Astrocyte of the cerebellum (primary cell): ENCODE data around the gene DIP2B.
A peak's percentile ranks its signal among the peaks of the same experiment; 100 is the strongest.

Experiments
- DNase-seq: peaks from one replicate; pipeline ENCODE4 v3.0.0-alpha.2; 2011; ENCODE audit warnings: low read depth
- H3K4me3 ChIP-seq: 2 replicates; pipeline ENCODE4 v1.5.1; 2011; ENCODE audit warnings: mild to moderate bottlenecking, low read depth, low read length, moderate library complexity
- in situ Hi-C: cut with HindIII; loops from 2 replicates; pipeline ENCODE4 v1.10.0; 2017; ENCODE audit warnings: low sequenced_read_pairs
- TF ChIP-seq, protein P1 (sequence below): IDR thresholded peaks from 2 replicates; pipeline ENCODE4 v1.5.1; 2012; ENCODE audit warnings: low read length, low read depth, moderate library complexity, mild to moderate bottlenecking; ENCODE audit errors: missing control alignments

Gene DIP2B

DNA sequence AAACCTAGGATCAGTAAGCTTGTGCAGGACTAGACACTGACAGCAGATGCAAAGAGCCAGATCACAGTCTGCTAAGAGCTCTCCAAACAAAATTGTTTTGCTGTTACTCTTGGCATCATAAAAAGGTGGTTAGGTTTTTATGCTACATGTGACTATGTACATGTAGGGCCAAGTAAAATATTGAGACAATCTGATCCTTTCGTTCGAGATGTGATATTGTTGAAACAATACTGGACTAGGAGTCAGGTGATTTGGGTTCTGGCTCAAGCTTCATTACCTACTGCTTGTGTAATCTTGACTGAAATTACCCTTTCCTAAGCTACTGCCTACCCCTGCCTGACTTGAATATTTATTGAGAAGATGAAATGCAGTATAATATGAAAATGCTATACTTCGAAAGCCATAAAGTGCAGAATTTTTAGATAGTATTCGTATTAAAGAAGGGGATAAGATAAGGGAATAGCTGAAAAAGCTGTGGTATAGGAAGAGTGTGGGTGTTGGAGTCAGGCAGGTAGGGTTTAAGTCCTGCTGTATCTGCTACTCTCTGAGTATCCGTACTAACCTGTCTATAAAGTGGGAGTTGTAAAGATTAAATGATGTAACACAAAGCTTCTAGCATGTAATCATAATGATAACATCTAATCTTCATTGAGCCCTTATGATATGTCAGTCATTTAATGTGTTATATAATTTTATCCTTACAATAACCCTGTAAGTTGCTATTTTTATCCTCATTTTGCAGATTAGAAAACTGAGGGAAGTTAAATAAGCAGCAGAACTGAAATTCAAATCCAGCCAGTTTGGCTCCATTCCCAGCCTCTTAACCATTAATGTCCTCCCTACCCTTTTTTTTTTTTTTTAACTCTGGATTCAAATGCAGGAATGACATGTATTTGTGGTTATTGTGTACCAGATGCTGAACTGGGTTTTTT is 220.5 kb downstream of the DIP2B start:
- in situ Hi-C loops: no loop called here
- TF ChIP-seq, protein P1, sequence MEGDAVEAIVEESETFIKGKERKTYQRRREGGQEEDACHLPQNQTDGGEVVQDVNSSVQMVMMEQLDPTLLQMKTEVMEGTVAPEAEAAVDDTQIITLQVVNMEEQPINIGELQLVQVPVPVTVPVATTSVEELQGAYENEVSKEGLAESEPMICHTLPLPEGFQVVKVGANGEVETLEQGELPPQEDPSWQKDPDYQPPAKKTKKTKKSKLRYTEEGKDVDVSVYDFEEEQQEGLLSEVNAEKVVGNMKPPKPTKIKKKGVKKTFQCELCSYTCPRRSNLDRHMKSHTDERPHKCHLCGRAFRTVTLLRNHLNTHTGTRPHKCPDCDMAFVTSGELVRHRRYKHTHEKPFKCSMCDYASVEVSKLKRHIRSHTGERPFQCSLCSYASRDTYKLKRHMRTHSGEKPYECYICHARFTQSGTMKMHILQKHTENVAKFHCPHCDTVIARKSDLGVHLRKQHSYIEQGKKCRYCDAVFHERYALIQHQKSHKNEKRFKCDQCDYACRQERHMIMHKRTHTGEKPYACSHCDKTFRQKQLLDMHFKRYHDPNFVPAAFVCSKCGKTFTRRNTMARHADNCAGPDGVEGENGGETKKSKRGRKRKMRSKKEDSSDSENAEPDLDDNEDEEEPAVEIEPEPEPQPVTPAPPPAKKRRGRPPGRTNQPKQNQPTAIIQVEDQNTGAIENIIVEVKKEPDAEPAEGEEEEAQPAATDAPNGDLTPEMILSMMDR: no peak
- no peak for DNase-seq
- H3K4me3 ChIP-seq: no peak overlapping the region

DNA sequence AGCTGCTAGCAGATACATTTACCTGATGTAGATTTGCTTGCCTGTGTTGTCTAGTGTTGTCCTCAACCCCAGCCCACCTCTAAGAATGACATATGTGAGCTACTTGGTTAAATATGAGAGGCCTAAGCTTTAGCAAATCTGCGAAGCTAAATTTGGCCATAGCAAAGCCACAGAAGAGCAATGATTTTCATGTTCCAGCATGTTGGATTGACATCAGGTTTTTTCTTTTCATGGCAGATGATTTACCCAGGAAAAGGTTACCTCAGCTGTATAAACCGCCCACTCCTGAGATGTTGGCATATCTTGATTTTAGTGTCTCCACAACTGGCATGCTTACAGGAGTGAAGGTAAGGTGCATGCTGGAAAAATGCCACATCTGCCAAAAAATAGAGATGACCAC is 222.7 kb downstream of the DIP2B start:
- no peak overlapping the region for H3K4me3 ChIP-seq
- TF ChIP-seq, protein P1: no peak
- in situ Hi-C loops: no loop called here
- no peak for DNase-seq

DNA sequence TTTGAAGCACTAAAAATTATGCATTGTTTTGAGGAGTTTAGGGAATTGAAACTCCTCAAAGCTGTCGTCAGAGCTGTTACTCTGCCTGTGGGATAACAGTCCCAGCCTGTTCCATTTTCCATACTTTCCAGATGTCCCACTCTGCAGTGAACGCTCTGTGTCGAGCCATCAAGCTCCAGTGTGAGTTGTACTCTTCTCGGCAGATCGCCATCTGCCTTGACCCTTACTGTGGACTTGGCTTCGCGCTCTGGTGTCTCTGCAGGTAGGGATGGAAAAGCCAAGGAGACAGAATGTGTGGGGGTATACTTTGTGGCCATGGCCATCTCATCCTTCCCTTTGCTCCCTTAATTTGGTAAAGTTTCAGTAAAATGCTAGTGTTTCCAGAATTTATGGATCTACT is 223.6 kb downstream of the DIP2B start:
- TF ChIP-seq, protein P1: no peak
- DNase-seq: no peak
- no peak overlapping the region for H3K4me3 ChIP-seq
- in situ Hi-C loops: no loop called here

DNA sequence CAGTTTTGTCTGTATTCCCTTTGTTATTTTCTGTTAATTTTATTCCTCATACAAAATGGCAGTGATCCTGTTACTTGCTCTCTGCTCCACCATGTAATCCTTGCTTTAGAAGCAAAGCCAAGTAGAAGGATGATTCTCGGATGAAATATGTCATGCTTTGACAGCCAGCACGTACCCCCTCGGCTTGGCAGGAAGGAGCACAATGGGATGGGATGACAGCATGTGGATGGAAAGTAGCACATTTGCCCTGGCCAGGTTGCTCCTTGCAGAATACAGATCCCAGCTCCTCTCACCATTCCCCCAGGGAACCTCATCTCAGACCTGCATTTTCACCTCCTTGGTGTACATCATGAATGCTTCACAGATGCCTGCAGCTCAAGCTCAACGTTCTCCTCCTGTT is 224.1 kb downstream of the DIP2B start:
- in situ Hi-C loops: no loop called here
- DNase-seq: no peak
- TF ChIP-seq, protein P1: no peak
- H3K4me3 ChIP-seq: no peak overlapping the region

DNA sequence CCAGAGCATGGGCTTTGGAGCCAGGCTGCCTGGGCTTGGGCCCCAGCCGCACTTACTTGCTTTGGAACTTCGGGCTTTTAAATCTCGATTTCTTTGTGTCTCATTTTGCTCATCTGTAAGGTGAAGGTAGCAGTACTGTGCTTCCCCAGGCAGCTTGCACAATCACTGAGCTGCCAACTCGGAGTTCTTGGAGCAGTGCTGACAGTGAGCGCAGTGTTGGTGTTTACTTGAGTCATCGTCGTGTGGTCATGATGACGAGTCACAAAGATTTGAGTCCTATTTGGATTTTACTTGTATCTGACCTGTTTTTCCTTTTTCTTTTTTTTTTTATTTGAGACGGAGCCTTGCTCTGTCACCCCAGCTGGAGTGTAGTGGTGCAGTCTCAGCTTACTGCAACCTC is 227.8 kb downstream of the DIP2B start:
- H3K4me3 ChIP-seq: no peak overlapping the region
- peak; percentile 46 for DNase-seq
- in situ Hi-C loops: no loop called here
- TF ChIP-seq, protein P1: no peak

DNA sequence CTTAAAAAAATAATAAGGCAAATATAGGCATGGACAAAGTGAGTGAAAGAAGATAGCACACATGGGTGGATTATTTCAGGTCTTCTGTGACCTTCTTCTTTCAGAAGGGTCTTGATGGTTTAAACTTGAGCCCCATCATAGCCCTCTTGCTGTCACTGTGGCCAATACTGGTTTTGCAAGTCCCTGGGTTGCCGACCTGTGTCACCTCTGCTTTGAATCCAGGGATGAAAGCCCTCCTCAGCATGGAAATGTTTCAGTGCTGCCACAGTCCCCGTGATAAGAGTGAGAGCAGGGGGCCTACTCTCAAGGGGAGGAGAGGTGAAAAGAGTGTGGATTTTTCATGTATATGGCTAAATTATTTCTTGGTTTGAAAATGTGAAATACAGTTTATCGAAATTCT is 228.9 kb downstream of the DIP2B start:
- TF ChIP-seq, protein P1: no peak
- DNase-seq: no peak
- no peak overlapping the region for H3K4me3 ChIP-seq
- in situ Hi-C loops: no loop called here
